PC-3 (cell line): ENCODE results near the gene RET. TPM values are rescaled to one million over a fixed set of nuclear protein-coding genes. Genes with fewer than 3 reads are reported as not detected.

Experiments
- ATAC-seq: fragments of 200-7000 bp; cut with Tn5 transposase; 2 replicates; pipeline ENCODE4 v1.9.1; 2020; ENCODE audit warnings: mild to moderate bottlenecking, moderate library complexity
- BruUV-seq: library from RNA; stranded (reverse); fragments of 400-500 nt; replicated peaks from 2 replicates; lab custom pipeline; 2021; lab: Mats Ljungman, UMichigan
- CTCF ChIA-PET: fragments of 300-600 bp; sonication (Branson Sonifier 250); formaldehyde crosslinking; loops from one replicate; lab custom pipeline; 2022; ENCODE audit warnings: antibody characterized with exemption; lab: Charles Lee
- POLR2A ChIA-PET: fragments of 300-600 bp; sonication (Branson Sonifier 250); formaldehyde crosslinking; loops from one replicate; lab custom pipeline; 2022; ENCODE audit warnings: antibody characterized with exemption; ENCODE audit not compliant: unreplicated experiment; lab: Charles Lee
- DNase-seq: peaks from one replicate; pipeline ENCODE4 v3.0.0-alpha.2; 2015
- H2AFZ ChIP-seq: fragments of 300-600 bp; sonication (generic); 2 replicates; pipeline ENCODE4 v1.6.0; 2016; ENCODE audit warnings: antibody characterized with exemption, low read length
- H3F3A ChIP-seq: fragments of 300-600 bp; sonication (generic); one replicate; pipeline ENCODE4 v1.6.0; 2017; ENCODE audit warnings: antibody characterized with exemption, low read length, control low read depth, mild to moderate bottlenecking; ENCODE audit not compliant: unreplicated experiment
- H3K27ac ChIP-seq: fragments of 300-600 bp; sonication (generic); 2 replicates; pipeline ENCODE4 v1.5.1; 2016; ENCODE audit warnings: mild to moderate bottlenecking, low read length
- H3K27me3 ChIP-seq: fragments of 300-600 bp; sonication (generic); 2 replicates; pipeline ENCODE4 v1.6.1; 2016; ENCODE audit warnings: low read length, mixed read lengths
- H3K36me3 ChIP-seq: fragments of 300-600 bp; sonication (generic); 2 replicates; pipeline ENCODE4 v1.6.1; 2016; ENCODE audit warnings: low read depth, mixed run types, low read length, mixed read lengths
- H3K4me1 ChIP-seq: fragments of 300-600 bp; sonication (generic); 2 replicates; pipeline ENCODE4 v1.5.1; 2016; ENCODE audit warnings: low read length; ENCODE audit not compliant: insufficient read depth
- H3K4me2 ChIP-seq: fragments of 300-600 bp; sonication (generic); 2 replicates; pipeline ENCODE4 v1.6.0; 2016; ENCODE audit warnings: low read length
- H3K4me3 ChIP-seq: fragments of 300-600 bp; sonication (generic); 2 replicates; pipeline ENCODE4 v1.5.1; 2016; ENCODE audit warnings: mild to moderate bottlenecking, low read length, mixed read lengths
- H3K79me2 ChIP-seq: fragments of 300-600 bp; sonication (generic); 2 replicates; pipeline ENCODE4 v1.6.1; 2017; ENCODE audit warnings: low read length, mixed read lengths
- H3K9ac ChIP-seq: fragments of 300-600 bp; sonication (generic); 2 replicates; pipeline ENCODE4 v1.6.0; 2016; ENCODE audit warnings: mild to moderate bottlenecking, low read length
- H3K9me2 ChIP-seq: fragments of 300-600 bp; sonication (generic); replicated peaks from 2 replicates; pipeline ENCODE4 v1.6.1; 2016; ENCODE audit warnings: mixed run types, low read length, mixed read lengths
- H3K9me3 ChIP-seq: fragments of 300-600 bp; sonication (generic); 2 replicates; pipeline ENCODE4 v1.6.1; 2016; ENCODE audit warnings: low read length, mixed read lengths
- H4K20me1 ChIP-seq: fragments of 300-600 bp; sonication (generic); 2 replicates; pipeline ENCODE4 v1.6.1; 2016; ENCODE audit warnings: low read length, mixed read lengths
- EZH2 ChIP-seq: fragments of 300-600 bp; sonication (generic); IDR thresholded peaks from one replicate; pipeline ENCODE4 v1.6.1; 2017; ENCODE audit warnings: antibody characterized with exemption, mild to moderate bottlenecking, low read length; ENCODE audit not compliant: unreplicated experiment
- EZH2phosphoT487 ChIP-seq: fragments of 300-600 bp; sonication (generic); IDR thresholded peaks from 2 replicates; pipeline ENCODE4 v1.6.1; 2018; ENCODE audit warnings: mild to moderate bottlenecking, antibody characterized with exemption, low read length, borderline replicate concordance
- intact Hi-C: fragments of 100-400 bp; cut with micrococcal nuclease; formaldehyde crosslinking; loops from 2 replicates; pipeline ENCODE4 v1.9.0; 2023
- total RNA-seq: library from RNA; depleted of rRNA; stranded (reverse); fragments of >200 nt; gene quantifications from 2 replicates; pipeline ENCODE4 v1.2.3, GENCODE V29; 2014
- TF ChIP-seq, protein P1 (sequence below): fragments of 300-600 bp; sonication (generic); conservative IDR thresholded peaks from 2 replicates; pipeline ENCODE4 v1.5.1; 2017; ENCODE audit warnings: antibody characterized with exemption, low read depth, mild to moderate bottlenecking, low read length

The RET gene
- total RNA-seq, 1 experiment from 2014 or later = not detected

DNA sequence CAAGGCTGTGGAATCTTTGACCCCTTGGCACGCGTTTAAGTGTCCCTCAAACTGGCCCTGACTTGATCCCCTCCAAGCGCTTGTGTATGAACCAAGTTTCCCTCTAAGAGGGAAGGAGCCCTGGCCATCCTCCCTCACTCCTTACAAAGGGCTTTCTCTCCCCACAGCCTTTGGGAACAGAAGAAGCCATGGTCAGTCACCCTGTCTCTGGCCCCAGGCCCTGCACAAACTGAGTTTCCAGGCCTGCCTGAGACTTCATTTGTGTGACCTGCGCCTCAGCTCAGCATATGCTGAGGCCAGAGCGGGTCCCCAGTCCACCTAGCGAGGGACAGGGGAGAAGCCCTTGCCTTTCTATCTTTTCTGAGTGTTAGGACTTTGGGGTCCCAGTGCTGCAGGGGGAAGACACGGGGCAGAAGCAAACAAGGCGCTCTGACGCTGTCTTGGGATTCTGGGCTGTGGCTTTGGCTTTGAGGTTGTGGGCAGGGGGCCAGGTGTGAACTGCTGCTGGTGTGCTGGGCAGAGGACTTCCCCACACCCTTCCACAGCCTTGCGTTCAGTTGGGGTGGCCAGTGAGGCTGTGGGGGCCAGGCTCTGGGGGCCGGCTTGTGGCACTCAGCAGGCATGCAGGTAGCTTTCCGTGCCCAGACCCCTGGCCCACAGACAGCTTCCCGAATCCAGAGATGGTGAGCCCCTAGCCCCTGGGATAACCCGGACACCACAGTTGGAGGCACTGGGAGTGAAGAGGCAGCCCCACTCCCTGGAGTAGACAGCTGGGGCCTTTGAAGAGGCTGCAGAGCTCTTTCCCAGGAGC, 1.5 kb downstream of the RET start:
- no peaks in the 10 kb centered on the region for H3F3A ChIP-seq
- DNase-seq = no peak
- no peaks in the 10 kb centered on the region for H3K4me1 ChIP-seq
- H4K20me1 ChIP-seq = no peaks in the 10 kb centered on the region
- BruUV-seq = no TSS peak
- no peak overlapping the region for H3K27ac ChIP-seq
- no peaks in the 10 kb centered on the region for H3K9me3 ChIP-seq
- H3K27me3 ChIP-seq = peaks cover 51% of the 10 kb centered on the region
- no peak overlapping the region for H3K4me3 ChIP-seq
- no peaks in the 10 kb centered on the region for H3K9me2 ChIP-seq
- H3K9ac ChIP-seq = no peak overlapping the region
- H2AFZ ChIP-seq = no peak overlapping the region
- no peak for ATAC-seq
- no peaks in the 10 kb centered on the region for H3K36me3 ChIP-seq
- H3K4me2 ChIP-seq = no peak overlapping the region
- TF ChIP-seq EZH2 = no peak
- TF ChIP-seq EZH2phosphoT487 = no peak
- TF ChIP-seq, protein P1, sequence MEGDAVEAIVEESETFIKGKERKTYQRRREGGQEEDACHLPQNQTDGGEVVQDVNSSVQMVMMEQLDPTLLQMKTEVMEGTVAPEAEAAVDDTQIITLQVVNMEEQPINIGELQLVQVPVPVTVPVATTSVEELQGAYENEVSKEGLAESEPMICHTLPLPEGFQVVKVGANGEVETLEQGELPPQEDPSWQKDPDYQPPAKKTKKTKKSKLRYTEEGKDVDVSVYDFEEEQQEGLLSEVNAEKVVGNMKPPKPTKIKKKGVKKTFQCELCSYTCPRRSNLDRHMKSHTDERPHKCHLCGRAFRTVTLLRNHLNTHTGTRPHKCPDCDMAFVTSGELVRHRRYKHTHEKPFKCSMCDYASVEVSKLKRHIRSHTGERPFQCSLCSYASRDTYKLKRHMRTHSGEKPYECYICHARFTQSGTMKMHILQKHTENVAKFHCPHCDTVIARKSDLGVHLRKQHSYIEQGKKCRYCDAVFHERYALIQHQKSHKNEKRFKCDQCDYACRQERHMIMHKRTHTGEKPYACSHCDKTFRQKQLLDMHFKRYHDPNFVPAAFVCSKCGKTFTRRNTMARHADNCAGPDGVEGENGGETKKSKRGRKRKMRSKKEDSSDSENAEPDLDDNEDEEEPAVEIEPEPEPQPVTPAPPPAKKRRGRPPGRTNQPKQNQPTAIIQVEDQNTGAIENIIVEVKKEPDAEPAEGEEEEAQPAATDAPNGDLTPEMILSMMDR = no peak
- ChIA-PET POLR2A (no interaction called here), CTCF (no interaction called here)
- no peaks in the 10 kb centered on the region for H3K79me2 ChIP-seq
- intact Hi-C loops = no loop called here

DNA sequence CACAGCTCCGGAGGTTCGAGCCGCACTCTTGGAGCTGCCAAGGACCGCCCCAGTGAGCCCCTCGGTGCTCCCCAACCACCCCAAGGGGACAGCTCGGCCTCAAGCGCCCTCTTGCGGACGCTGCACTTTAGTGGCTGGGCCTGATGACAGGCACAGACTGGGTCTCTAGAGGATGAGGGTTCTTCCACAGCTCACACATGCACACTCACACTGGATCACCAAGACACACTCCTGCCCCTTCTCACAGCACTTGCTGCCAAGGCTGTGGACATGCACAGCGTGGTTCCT, 2.1 kb downstream of the RET start:
- DNase-seq = no peak
- TF ChIP-seq EZH2phosphoT487 = no peak
- TF ChIP-seq, protein P1 = peak; percentile 48
- H3K9me2 ChIP-seq = no peaks in the 10 kb centered on the region
- ChIA-PET POLR2A (no interaction called here), CTCF (no interaction called here)
- no peak overlapping the region for H3K27ac ChIP-seq
- H3K36me3 ChIP-seq = no peaks in the 10 kb centered on the region
- BruUV-seq = no TSS peak
- no peak for ATAC-seq
- H3F3A ChIP-seq = no peaks in the 10 kb centered on the region
- H4K20me1 ChIP-seq = no peaks in the 10 kb centered on the region
- peaks cover 57% of the 10 kb centered on the region for H3K27me3 ChIP-seq
- intact Hi-C loops = no loop called here
- no peak overlapping the region for H3K4me2 ChIP-seq
- H2AFZ ChIP-seq = no peak overlapping the region
- no peaks in the 10 kb centered on the region for H3K9me3 ChIP-seq
- no peaks in the 10 kb centered on the region for H3K79me2 ChIP-seq
- no peak overlapping the region for H3K9ac ChIP-seq
- H3K4me3 ChIP-seq = no peak overlapping the region
- H3K4me1 ChIP-seq = no peaks in the 10 kb centered on the region

DNA sequence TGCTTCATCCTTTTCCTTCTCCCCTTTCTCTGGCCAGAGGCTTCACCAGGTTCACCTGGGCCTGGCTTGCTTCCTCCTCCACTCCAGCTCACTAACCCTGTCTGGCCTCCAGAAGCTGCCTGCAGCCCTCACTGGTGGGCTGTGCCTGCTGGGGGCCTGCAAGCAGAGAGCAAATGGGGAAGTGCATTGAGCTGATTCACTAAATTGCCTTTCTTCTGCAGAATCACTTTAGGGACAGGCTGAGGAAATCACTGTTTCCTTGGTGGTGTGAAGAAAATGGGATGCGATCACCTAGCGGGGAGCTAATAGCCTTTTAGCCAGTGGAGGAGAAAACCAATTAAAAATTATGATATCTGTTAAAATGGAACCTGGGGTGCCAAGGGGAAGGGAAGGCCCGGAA, 3.0 kb downstream of the RET start:
- H3K4me2 ChIP-seq = no peak overlapping the region
- TF ChIP-seq, protein P1 = no peak
- no peak for TF ChIP-seq EZH2
- no peak for TF ChIP-seq EZH2phosphoT487
- H3K27me3 ChIP-seq = peaks cover 66% of the 10 kb centered on the region
- no peak overlapping the region for H3K4me3 ChIP-seq
- H3F3A ChIP-seq = no peaks in the 10 kb centered on the region
- no peak for DNase-seq
- BruUV-seq = no TSS peak
- no peak overlapping the region for H3K9ac ChIP-seq
- no peaks in the 10 kb centered on the region for H3K9me2 ChIP-seq
- H4K20me1 ChIP-seq = no peaks in the 10 kb centered on the region
- no peaks in the 10 kb centered on the region for H3K36me3 ChIP-seq
- ChIA-PET POLR2A (no interaction called here), CTCF (no interaction called here)
- no peak overlapping the region for H3K27ac ChIP-seq
- no peak overlapping the region for H2AFZ ChIP-seq
- no peak for ATAC-seq
- no peaks in the 10 kb centered on the region for H3K79me2 ChIP-seq
- no peaks in the 10 kb centered on the region for H3K9me3 ChIP-seq
- intact Hi-C loops = no loop called here
- H3K4me1 ChIP-seq = no peaks in the 10 kb centered on the region
